ENCODE data around the gene UTS2R.

UTS2R gene

GRCh38 chr17:82389379-82389778 lies 17.8 kb downstream of the UTS2R start:
- no peak for DNase-seq (ENCODE audit: low spot score)

- DNase-seq (ENCODE audit: low spot score), result no peak
Observed at GRCh38 chr17:82390015-82390859, 18.7 kb downstream of the UTS2R start.

- no peak for DNase-seq (ENCODE audit: low spot score)
Observed at GRCh38 chr17:82390860-82391435, 19.4 kb downstream of the UTS2R start.

DNA sequence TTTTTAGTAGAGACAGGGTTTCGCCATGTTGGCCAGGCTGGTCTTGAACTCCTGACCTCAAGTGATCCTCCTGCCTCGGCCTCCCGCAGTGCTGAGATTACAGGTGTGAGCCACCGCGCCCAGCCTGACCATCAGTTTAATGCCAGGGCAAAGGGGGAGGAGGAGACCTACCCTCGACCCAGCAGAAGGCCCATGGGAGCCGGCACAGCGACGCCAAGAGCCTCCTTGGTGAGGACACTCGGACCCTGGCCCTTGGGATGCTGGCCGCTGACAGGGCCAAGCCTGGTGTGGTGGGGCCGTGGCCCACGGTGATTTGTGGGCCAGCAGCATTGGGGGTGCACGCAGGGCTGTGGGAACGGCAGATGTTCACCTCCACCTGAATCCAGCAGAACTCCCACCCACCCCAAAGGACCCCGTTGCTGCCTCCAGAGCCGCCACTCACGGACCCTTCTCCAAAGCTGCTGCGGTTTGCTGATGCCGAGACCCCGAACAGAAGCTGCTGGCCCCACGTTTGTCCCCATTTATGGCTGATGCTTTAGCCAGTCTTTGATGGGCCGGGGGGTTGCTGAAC lies 20.0 kb downstream of the UTS2R start:
- no peak for DNase-seq (ENCODE audit: low spot score)

GRCh38 chr17:82392209-82392920 lies 20.8 kb downstream of the UTS2R start:
- DNase-seq (ENCODE audit: low spot score), result no peak

- DNase-seq (ENCODE audit: low spot score), result no peak
Observed at GRCh38 chr17:82392941-82393340, 21.4 kb downstream of the UTS2R start.

DNA sequence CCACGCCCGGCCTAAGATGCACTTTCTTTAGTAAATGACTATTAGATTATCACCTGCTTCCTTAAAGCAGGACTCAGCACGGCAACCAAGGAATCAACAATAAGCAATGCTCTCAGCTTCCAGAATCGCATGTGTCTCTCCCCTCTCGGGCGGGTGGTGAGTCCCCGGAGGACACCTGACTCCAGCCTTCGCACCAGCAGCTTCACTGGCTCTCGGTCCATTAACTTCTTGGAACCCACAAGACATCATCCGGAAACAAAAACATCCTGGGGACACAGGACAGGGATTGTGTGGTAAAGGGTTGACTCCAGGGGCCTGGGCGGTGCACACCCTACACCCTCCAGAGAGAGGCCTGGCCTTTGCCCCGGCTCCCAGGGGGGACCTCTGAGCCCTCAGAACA lies 22.7 kb downstream of the UTS2R start:
- no peak for DNase-seq (ENCODE audit: low spot score)

DNA sequence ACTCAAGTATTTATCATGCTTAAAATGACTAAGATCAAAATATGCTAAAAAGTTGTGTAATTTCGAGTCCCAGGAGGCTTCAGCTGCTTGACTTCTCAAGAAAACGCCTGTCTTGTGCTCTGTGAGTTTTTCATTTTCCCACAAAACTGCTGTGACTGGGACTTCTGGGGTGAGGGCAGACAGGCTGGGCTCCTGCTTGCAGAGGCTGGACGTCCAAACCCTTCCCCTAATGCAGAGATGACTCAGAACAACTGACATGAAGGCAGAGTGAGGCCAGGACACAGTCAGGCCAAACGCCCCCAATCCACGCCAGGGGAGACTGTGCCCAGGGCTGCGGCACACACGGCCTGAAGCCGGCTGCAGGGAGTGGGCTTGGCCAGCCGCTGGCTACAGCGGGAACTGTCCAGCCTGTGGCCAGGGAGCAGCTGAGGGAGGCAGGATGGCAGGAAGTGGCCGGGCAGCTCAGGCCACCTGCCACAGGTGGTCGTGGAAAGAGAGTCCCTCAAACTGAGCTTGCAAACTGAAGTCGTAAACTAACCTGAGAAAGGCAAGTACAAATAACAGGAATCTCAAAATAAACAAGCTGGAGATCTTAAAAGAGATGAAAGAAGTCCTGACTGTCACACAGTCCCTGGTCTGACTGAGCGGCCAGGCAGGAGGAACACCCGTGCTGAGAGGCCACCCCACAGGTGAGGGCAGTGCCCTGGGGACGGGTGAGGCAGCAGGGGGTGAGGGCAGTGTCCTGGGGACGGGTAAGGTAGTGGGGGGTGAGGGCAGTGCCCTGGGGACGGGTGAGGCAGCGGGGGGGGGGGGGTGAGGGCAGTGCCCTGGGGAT lies 25.3 kb downstream of the UTS2R start:
- DNase-seq (ENCODE audit: low spot score), result no peak

DNA sequence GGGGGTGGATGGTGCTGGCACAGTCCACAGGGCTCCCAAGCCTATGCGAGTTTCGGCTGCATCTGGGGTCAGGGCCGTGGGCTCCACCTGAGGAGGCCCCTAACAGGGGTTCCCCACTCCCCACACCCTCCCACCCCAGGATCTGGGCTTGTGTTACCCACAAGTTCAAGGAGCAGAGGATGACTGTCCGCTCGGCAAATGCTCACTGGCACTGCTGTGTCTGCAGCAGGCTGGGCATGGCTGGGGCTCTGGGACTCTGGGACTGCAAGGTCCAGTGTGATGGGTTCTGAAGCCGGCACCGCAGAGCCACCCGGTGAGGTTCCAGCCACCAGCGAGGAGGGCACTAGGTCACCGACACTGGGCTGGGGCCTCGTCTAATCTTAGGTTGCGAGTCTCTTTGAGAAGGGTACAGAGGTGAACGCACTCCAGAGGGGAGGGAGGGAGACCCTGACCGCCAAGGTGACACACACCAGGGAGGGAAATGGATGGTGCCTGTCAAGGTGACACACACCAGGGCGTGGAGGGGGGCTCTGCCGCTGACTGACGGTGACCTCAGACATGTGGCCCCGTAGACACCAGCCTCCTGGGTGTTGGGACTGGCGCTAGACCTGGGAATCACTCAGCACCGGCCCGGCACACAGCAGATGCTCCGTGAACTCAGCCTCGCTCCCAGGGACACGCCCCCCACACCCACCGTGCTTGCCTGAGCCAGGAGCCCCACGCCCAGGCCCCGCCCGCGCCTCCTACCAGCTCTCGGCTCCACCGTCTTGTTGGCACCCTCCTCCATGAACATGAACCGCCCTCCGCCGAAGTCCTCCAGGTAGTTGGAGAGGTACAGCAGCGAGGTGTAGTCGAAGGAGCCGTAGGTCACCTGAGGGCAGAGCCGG lies 26.1 kb downstream of the UTS2R start:
- no peak for DNase-seq (ENCODE audit: low spot score)

GRCh38 chr17:82399041-82399441 lies 27.5 kb downstream of the UTS2R start:
- DNase-seq (ENCODE audit: low spot score), result no peak

DNA sequence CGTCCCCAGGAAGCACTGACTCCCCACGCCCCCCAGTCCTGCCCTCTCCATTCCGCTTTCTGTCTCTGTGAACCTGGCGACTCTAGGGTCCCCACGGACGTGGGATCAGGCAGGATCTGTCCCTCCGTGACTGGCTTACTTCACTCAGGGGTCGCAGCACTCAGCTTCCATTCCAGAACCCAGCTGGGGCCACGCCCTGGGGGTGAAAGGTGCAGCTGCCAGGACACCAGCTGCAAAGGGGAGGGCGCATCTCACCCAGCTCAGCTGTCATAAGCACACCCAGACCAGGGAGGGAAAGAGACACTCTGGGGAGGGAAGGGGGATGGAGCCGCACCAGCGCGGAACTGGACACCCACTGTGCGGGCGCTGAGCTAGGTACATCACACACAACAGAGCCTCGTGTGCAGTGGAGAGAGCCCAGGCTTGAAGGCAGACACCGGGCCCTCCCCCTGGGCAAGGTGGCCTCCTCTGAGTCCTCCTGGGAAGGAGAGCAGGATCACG lies 28.1 kb downstream of the UTS2R start:
- DNase-seq (ENCODE audit: low spot score), result no peak

GRCh38 chr17:82400206-82400605 lies 28.6 kb downstream of the UTS2R start:
- no peak for DNase-seq (ENCODE audit: low spot score)

- no peak for DNase-seq (ENCODE audit: low spot score)
Observed at GRCh38 chr17:82400830-82401229, 29.3 kb downstream of the UTS2R start.

DNA sequence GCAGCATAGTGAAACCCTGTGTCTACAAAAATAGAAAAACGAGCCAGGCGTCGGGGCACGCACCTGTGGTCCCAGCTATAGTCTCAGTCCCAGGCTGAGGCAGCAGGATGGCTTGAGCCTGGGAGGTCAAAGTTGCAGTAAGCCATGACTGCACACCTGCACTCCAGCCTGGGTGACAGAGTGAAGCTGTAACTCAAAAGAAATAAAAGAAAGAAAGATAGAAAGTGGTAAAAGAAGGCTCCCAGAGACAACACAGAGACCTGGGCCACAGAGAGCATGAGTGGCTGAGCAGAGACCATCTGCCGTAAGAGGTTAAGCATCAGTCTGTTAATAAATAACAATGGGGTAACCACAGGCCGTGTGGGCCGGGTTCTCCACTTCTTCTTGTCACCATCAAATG lies 31.3 kb downstream of the UTS2R start:
- peak; percentile 68 for DNase-seq (ENCODE audit: low spot score)

- no peak for DNase-seq (ENCODE audit: low spot score)
Observed at GRCh38 chr17:82403662-82404660, 32.4 kb downstream of the UTS2R start.

GRCh38 chr17:82405051-82405450 lies 33.5 kb downstream of the UTS2R start:
- no peak for DNase-seq (ENCODE audit: low spot score)

- DNase-seq (ENCODE audit: low spot score), result no peak
Observed at GRCh38 chr17:82406131-82406671, 34.6 kb downstream of the UTS2R start.

- DNase-seq (ENCODE audit: low spot score), result no peak
Observed at GRCh38 chr17:82407255-82407654, 35.7 kb downstream of the UTS2R start.

DNA sequence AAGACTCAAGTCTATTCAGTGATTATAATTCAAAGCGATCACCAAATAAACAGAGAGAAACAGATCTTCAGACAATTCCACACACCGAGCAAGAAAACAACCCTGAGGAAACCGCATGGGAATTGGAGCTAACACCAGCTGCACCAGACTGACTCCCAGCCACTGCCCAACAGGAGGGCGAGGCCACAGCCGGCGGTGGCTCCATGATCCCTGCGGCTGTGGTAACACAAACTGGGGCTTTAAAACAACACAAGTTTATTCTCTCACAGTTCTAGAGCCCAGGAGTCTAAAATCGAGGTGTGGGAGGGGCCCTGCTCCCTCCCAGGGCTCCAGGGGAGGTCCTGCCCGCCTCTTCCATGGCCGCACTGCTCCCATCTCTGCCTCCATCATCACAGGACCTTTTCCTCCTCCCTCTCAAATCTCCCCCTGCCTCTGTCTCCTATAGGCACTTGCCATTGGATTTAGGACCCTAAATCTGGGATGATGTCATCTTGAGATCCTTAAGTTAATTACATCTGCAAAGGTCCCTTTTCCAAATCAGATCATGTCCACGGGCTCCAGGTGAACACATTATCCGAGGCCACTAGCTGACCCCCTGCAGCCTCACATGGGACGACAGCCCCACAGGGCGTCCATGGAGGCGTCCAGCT lies 36.8 kb downstream of the UTS2R start:
- no peak for DNase-seq (ENCODE audit: low spot score)
